EH (cell line): Measurements from ENCODE around the gene MALT1.

Experiments used
- DNase-seq: peaks from one replicate; pipeline ENCODE4 v3.0.0-alpha.2; 2015; ENCODE audit warnings: low read depth

The MALT1 gene

GRCh38 chr18:58690259-58690658 lies 19.0 kb downstream of the MALT1 start:
- DNase-seq: no peak

DNA sequence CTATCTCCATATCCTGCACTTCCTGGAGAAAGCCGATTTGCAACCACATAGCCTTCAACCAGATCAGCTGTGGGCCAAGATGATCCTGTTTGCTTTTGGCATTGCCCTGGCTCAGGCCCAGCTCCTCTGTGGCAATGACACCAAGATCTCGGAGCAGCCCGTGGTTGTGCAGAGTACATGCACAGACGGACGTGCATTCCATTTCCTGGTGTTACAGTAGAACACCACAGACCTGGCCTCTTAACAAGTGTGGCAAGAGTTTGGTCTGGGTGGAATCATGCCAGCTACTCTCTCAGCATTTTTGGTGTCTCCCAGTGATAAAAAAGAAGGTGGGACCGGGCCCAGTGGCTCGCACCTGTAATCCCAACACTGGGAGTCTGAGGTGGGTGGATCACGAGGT lies 20.0 kb downstream of the MALT1 start:
- DNase-seq: peak; percentile 3

- DNase-seq: no peak
Measured at GRCh38 chr18:58692422-58693185, 21.3 kb downstream of the MALT1 start.

DNA sequence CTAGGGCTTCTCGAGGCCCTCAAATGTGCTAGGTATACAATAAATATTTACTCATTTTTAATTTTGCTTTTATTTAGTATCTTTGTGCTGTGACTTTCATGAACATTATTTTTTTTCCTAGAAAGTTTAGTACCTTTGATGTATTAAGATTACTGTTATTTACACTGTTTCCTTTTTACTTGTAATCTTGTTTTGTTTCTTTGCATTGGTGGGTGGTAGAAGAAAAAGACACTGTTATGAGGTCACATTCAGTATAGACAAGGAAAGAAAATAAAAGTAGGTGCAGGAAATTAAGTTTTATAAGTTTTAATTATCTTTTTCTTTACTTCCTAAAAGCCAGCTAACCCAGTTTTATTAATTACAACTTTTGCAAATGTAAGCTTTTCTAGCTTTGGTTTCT lies 23.0 kb downstream of the MALT1 start:
- DNase-seq: no peak

- no peak for DNase-seq
Measured at GRCh38 chr18:58694720-58695468, 23.6 kb downstream of the MALT1 start.

DNA sequence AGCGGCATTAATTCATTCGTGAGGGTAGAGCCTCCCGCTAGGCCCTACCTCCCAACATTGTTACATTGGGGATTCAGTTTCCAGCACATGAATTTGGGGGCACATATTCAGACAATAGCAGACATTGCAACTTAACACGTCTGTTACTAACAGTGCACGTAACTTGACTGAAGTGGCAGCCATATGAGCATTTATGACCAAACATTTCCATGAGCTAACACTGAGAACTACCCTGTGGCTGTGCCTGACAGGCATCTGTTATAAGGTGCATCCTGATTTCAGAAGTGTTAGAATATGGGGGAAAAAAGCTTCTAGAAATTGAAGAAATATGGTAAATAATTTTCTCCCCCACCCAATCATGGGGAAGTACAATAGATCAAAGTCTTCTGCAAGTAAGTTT lies 24.5 kb downstream of the MALT1 start:
- DNase-seq: no peak

- DNase-seq: no peak
Measured at GRCh38 chr18:58697146-58697545, 25.9 kb downstream of the MALT1 start.

- no peak for DNase-seq
Measured at GRCh38 chr18:58698701-58699193, 27.5 kb downstream of the MALT1 start.

DNA sequence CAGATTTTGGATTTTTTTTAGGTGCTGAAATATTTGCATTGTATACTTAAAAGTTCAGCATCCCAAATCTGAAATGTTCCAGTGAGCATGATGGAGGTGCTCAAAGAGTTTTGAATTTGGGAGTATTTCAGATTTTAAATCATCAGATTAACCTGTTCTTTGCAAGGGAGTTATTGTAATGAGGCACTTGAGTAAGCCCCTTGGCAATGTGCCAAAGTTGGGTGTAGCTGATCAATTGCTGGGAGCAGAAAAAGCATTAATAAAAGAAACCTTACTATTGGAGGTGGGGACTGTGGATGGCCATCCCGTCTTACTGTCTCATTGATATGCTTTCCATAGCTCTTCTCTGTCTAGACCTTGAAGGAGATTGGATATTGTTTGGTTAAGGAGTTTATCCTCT lies 28.3 kb downstream of the MALT1 start:
- no peak for DNase-seq

DNA sequence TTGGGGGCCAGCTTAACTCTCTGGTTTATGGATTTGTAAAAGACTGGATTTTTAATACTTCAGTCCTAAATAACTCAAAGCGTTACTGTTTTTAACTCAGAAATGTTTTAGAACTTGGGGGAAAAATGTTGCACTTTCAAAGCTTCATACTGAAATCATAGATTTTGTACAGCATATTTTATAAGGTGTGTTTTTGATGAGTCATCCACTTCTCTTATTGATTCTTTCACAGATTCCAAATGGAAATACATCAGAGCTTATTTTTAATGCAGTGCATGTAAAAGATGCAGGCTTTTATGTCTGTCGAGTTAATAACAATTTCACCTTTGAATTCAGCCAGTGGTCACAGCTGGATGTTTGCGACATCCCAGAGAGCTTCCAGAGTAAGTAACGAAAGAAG lies 28.9 kb downstream of the MALT1 start:
- no peak for DNase-seq

GRCh38 chr18:58712930-58713329 lies 41.7 kb downstream of the MALT1 start:
- DNase-seq: no peak

- DNase-seq: no peak
Measured at GRCh38 chr18:58714259-58714658, 43.0 kb downstream of the MALT1 start.

DNA sequence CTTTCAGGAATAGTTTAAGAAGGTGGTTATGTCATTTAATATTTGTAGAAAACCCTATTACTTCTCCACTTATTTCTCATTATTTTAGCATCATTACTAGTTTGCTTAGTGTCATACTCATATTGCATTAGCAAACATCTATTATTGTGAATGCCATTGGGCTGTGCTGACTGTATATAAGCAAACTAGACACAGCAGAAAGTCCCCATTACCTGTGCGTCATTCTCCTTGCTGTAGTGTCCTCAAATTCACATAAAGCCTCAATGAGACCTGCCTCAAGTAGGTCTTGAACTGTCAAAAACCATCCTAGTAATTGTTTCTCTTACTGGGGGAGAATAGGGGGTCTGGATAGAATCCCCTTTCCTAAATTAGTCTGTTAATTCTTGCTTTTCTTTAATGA lies 43.6 kb downstream of the MALT1 start:
- no peak for DNase-seq

DNA sequence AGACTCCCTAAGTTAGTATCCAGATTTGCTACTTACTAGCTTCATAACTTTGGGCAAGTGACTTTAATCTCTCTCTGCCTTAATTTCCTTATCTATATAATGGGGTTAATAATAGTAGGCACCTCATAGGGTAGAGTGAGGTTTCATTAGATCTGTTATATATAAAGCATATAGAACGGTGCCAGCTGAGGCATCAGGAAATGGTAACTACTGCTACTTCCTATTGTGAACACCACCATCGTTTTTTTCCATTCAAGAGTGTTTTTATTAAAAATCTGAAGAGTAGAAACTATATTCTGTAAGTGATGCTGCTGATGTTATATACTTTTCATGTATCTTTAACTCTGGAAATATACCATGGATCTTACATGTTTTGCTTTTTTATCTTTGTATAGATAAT lies 44.3 kb downstream of the MALT1 start:
- DNase-seq: no peak

GRCh38 chr18:58716060-58716756 lies 44.9 kb downstream of the MALT1 start:
- DNase-seq: peak; percentile 57

- peak; percentile 37 for DNase-seq
Measured at GRCh38 chr18:58721566-58722239, 50.4 kb downstream of the MALT1 start.

GRCh38 chr18:58723810-58724602 lies 52.7 kb downstream of the MALT1 start:
- no peak for DNase-seq

GRCh38 chr18:58726671-58727070 lies 55.4 kb downstream of the MALT1 start:
- no peak for DNase-seq

DNA sequence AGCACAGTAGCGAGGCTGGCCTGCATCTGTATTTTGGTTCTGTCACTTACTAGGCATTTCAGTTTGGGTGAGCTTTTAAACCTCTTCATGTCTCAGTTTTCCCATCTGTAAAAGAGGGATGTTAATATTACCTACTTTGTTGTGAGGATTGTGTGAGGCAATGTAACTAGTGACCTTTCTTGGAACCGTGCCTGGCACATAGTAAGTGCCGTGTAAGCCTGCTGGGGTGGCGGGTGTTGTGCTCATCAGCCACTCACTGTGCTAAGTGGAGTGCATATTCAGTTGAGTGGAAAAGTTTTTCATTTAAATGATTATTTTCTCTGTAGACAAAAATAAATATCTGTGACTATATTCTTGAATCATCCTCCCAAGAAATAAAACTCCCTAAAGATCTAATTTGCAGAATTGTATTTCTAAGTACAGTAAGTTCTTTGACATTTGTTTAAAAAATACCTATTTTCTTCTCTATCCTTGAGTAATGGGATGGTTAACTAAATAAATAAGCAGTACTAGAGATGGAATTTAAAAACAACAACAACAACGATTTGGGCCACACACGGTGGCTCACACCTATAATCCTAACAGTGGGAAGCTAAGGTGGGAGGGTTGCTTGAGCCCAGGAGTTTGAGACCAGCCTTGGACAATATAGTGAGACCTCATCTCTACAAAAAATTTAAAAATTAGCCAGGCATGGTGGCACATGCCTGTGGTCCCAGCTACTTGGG lies 56.7 kb downstream of the MALT1 start:
- DNase-seq: peak; percentile 29

- no peak for DNase-seq
Measured at GRCh38 chr18:58728719-58729118, 57.5 kb downstream of the MALT1 start.

GRCh38 chr18:58730618-58731017 lies 59.4 kb downstream of the MALT1 start:
- DNase-seq: no peak
